A549 (cell line): ENCODE measurements around the gene TRIM37. TPM values are rescaled to one million over a fixed set of nuclear protein-coding genes. Genes with fewer than 3 reads are reported as not detected.

Experiments
- ATAC-seq, 2 experiments: fragments of 200-7000 bp in 1 of 2; fragments of >200 bp in 1 of 2; cut with Nextera tagmentation in 1 of 2; cut with Tn5 transposase in 1 of 2; 3 replicates each; pipeline versions ENCODE4 v1.8.0 to v1.9.1; 2018 to 2020; ENCODE audit warnings: mild to moderate bottlenecking in 1 of 2, moderate library complexity in 1 of 2
- CTCF ChIA-PET: fragments of 300-600 bp; sonication (Branson Sonifier 250); formaldehyde crosslinking; extraction: SDS; loops from one replicate; lab custom pipeline; 2021; ENCODE audit warnings: antibody characterized with exemption, inconsistent platforms; lab: Yijun Ruan, JAX
- POLR2A ChIA-PET: fragments of 350-600 bp; formaldehyde crosslinking; extraction: SDS; loops from one replicate; lab custom pipeline; 2021; ENCODE audit warnings: antibody characterized with exemption, inconsistent platforms; lab: Yijun Ruan, JAX
- DNase-seq, 2 experiments: peaks; one replicate each; pipeline versions ENCODE4 v3.0.0 to v3.0.0-alpha.2; 2011 to 2016; ENCODE audit warnings: low read depth in 1 of 2, low spot score in 1 of 2
- FAIRE-seq: peaks from 2 replicates; lab custom pipeline; 2011; peaks lifted over from hg19 to GRCh38; lab: Jason Lieb, UNC
- H3K27ac ChIP-seq, 2 experiments: fragments of >200 bp; sonication (Bioruptor Twin); formaldehyde crosslinking; 3 replicates each; pipeline ENCODE4 v1.5.1; 2016 to 2017
- H3K4me1 ChIP-seq: fragments of >200 bp; sonication (Bioruptor Twin); formaldehyde crosslinking; 3 replicates; pipeline ENCODE4 v1.6.1; 2016
- H3K4me2 ChIP-seq: fragments of >200 bp; sonication (Bioruptor Twin); formaldehyde crosslinking; 3 replicates; pipeline ENCODE4 v1.6.1; 2016
- H3K4me3 ChIP-seq: fragments of >200 bp; sonication (Bioruptor Twin); formaldehyde crosslinking; 3 replicates; pipeline ENCODE4 v1.5.1; 2016
- H3K9me3 ChIP-seq: fragments of >200 bp; sonication (Bioruptor Twin); formaldehyde crosslinking; 3 replicates; pipeline ENCODE4 v1.6.1; 2016
- BHLHE40 ChIP-seq: IDR thresholded peaks from 2 replicates; pipeline ENCODE4 v1.6.1; 2012; ENCODE audit warnings: low read depth, low read length, inconsistent platforms
- CBX2 ChIP-seq: fragments of 200-600 bp; sonication (generic); IDR thresholded peaks from 2 replicates; pipeline ENCODE4 v1.6.1; 2016; ENCODE audit warnings: low read depth, mild to moderate bottlenecking, borderline replicate concordance
- CHD4 ChIP-seq: fragments of 200-600 bp; sonication (generic); IDR thresholded peaks from 2 replicates; pipeline ENCODE4 v1.6.1; 2016; ENCODE audit warnings: antibody characterized with exemption, mild to moderate bottlenecking, borderline replicate concordance
- EHMT2 ChIP-seq: fragments of 200-600 bp; sonication (generic); IDR thresholded peaks from 2 replicates; pipeline ENCODE4 v1.6.1; 2016; ENCODE audit warnings: antibody characterized with exemption, low read depth, mild to moderate bottlenecking, moderate library complexity
- EP300 ChIP-seq, 2 experiments: fragments of >200 bp; sonication (Bioruptor Twin); formaldehyde crosslinking; IDR thresholded peaks; 2 replicates in 1 of 2; 3 replicates in 1 of 2; pipeline ENCODE4 v1.6.1; 2016 to 2017
- FOSL2 ChIP-seq, 2 experiments: fragments of 450-650 bp in 1 of 2; fragments of >200 bp in 1 of 2; sonication (Bioruptor Twin) in 1 of 2; formaldehyde crosslinking; IDR thresholded peaks; 2 replicates each; pipeline versions ENCODE4 v1.5.0 to v1.6.1; 2016 to 2020; ENCODE audit warnings: mild to moderate bottlenecking in 1 of 2, moderate library complexity in 1 of 2
- HDAC2 ChIP-seq: fragments of 200-600 bp; sonication (generic); IDR thresholded peaks from 2 replicates; pipeline ENCODE4 v1.6.1; 2016
- JUN ChIP-seq, 2 experiments: fragments of >200 bp; sonication (Bioruptor Twin); formaldehyde crosslinking; IDR thresholded peaks; 2 replicates in 1 of 2; 3 replicates in 1 of 2; pipeline ENCODE4 v1.6.1; 2016 to 2017
- JUNB ChIP-seq: fragments of >200 bp; sonication (Bioruptor Twin); formaldehyde crosslinking; IDR thresholded peaks from 2 replicates; pipeline ENCODE4 v1.6.1; 2016
- MAFK ChIP-seq: fragments of 450-650 bp; IDR thresholded peaks from 2 replicates; pipeline ENCODE4 v1.6.1; 2014; ENCODE audit not compliant: partially characterized antibody
- MAZ ChIP-seq: fragments of 150-350 bp; IDR thresholded peaks from 2 replicates; pipeline ENCODE4 v1.6.1; 2014; ENCODE audit warnings: antibody characterized with exemption, low read depth, low read length, borderline replicate concordance
- MYC ChIP-seq: IDR thresholded peaks from 2 replicates; pipeline ENCODE4 v1.6.1; 2012; ENCODE audit warnings: mild to moderate bottlenecking, inconsistent platforms, low read length, improper control_type of control experiment, borderline replicate concordance
- NR3C1 ChIP-seq: fragments of >200 bp; sonication (Bioruptor Twin); formaldehyde crosslinking; IDR thresholded peaks from 3 replicates; pipeline ENCODE4 v1.6.1; 2017
- PHF8 ChIP-seq: fragments of 200-600 bp; sonication (generic); IDR thresholded peaks from 2 replicates; pipeline ENCODE4 v1.6.1; 2016; ENCODE audit warnings: low read depth, mild to moderate bottlenecking, antibody characterized with exemption, moderate library complexity, borderline replicate concordance
- POLR2AphosphoS2 ChIP-seq: conservative IDR thresholded peaks from 2 replicates; pipeline ENCODE4 v1.6.1; 2012; ENCODE audit warnings: low read length, improper control_type of control experiment, inconsistent platforms
- RCOR1 ChIP-seq: fragments of 150-350 bp; IDR thresholded peaks from 2 replicates; pipeline ENCODE4 v1.6.1; 2014; ENCODE audit warnings: antibody characterized with exemption, low read length, low read depth
- RNF2 ChIP-seq: fragments of 200-600 bp; sonication (generic); IDR thresholded peaks from 2 replicates; pipeline ENCODE4 v1.6.1; 2016; ENCODE audit warnings: low read depth, mild to moderate bottlenecking, antibody characterized with exemption, moderate library complexity, borderline replicate concordance
- SMC3 ChIP-seq: fragments of >200 bp; sonication (Bioruptor Twin); formaldehyde crosslinking; IDR thresholded peaks from 3 replicates; pipeline ENCODE4 v1.6.1; 2018; ENCODE audit warnings: inconsistent platforms
- SREBF2 ChIP-seq: fragments of 450-650 bp; IDR thresholded peaks from 2 replicates; pipeline ENCODE4 v1.6.1; 2014; ENCODE audit warnings: mild to moderate bottlenecking, moderate library complexity
- TP53 ChIP-seq: fragments of 250-450 bp; sonication (Bioruptor Pico); IDR thresholded peaks from 2 replicates; pipeline ENCODE4 v1.5.0; 2021; ENCODE audit warnings: mild to moderate bottlenecking, moderate library complexity
- ZFP36 ChIP-seq: fragments of 450-650 bp; IDR thresholded peaks from 2 replicates; pipeline ENCODE4 v1.6.1; 2014; ENCODE audit warnings: borderline replicate concordance; ENCODE audit not compliant: partially characterized antibody
- ZNF302 ChIP-seq: fragments of 250-450 bp; sonication (Bioruptor Pico); IDR thresholded peaks from 2 replicates; pipeline ENCODE4 v1.9.0; 2021; ENCODE audit warnings: inconsistent platforms, mild to moderate bottlenecking, moderate library complexity
- WGBS: methylation state at CpG from one replicate; pipeline ENCODE4 v1.1.6; 2017; ENCODE audit errors: missing lambda C conversion rate; 5-methylcytosine and 5-hydroxymethylcytosine counted together
- polyA plus RNA-seq, 4 experiments: library from polyadenylated mRNA; depleted of rRNA in 3 of 4; stranded (reverse); fragments of >200 nt; fragmentation: RNase III in 1 of 4; extraction: RNeasy Plus Mini Kit Qiagen cat#74134 plus additional on column Dnase treatment in 1 of 4; gene quantifications; 2 replicates in 3 of 4; 3 replicates in 1 of 4; pipeline ENCODE4 v1.2.3, GENCODE V29; 2011 to 2017
- TF ChIP-seq, protein P1 (sequence below): fragments of 250-450 bp; sonication (Bioruptor Pico); IDR thresholded peaks from 2 replicates; pipeline ENCODE4 v1.5.0; 2021; ENCODE audit warnings: mild to moderate bottlenecking, moderate library complexity, borderline replicate concordance
- TF ChIP-seq, protein P2 (sequence below): fragments of 250-450 bp; sonication (Bioruptor Pico); IDR thresholded peaks from 2 replicates; pipeline ENCODE4 v1.5.0; 2020; ENCODE audit warnings: low read depth, mild to moderate bottlenecking, moderate library complexity
- TF ChIP-seq, protein P3 (sequence below): IDR thresholded peaks from 2 replicates; pipeline ENCODE4 v1.6.1; 2012; ENCODE audit warnings: low read depth, borderline replicate concordance
- TF ChIP-seq, protein P4 (sequence below): IDR thresholded peaks from 2 replicates; pipeline ENCODE4 v1.6.1; 2012
- TF ChIP-seq, protein P5 (sequence below): fragments of 450-650 bp; IDR thresholded peaks from 2 replicates; pipeline ENCODE4 v1.6.1; 2014; ENCODE audit warnings: antibody characterized with exemption
- TF ChIP-seq, protein P6 (sequence below): fragments of >200 bp; sonication (Bioruptor Twin); formaldehyde crosslinking; IDR thresholded peaks from 2 replicates; pipeline ENCODE4 v1.6.1; 2016
- TF ChIP-seq, protein P7 (sequence below): fragments of 200-600 bp; sonication (generic); IDR thresholded peaks from 2 replicates; pipeline ENCODE4 v1.6.1; 2016; ENCODE audit warnings: antibody characterized with exemption, mild to moderate bottlenecking, moderate library complexity
- TF ChIP-seq, protein P8 (sequence below): IDR thresholded peaks from 2 replicates; pipeline ENCODE4 v1.6.1; 2012

TRIM37 gene
- polyA plus RNA-seq, 2 of the 4 experiments (the other 2 are of a cell fraction): 29.4 to 56.3 TPM

DNA sequence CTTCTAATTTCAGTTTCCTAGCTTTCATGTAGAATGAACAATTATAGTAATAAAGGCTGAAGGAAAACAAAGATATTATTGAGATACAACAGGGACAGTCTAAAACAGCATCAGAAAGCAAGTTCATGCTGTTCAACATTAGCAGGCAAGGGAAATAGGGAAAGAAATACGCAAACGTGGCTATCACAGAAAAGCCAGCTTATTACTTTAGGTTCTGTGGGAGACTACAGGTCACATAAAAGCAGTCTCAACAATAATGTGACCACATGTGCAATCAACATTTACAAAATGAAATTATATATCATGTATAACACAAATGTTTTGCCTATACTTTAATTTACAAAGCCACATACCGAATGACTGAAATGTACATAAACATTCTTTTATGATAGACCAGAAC lies 4.9 kb upstream of the TRIM37 start:
- Histone ChIP-seq H3K9me3 (no peaks in the 10 kb centered on the region), H3K27ac (no peak overlapping the region), H3K4me3 (no peak overlapping the region), H3K4me1 (peaks cover 4% of the 10 kb centered on the region; the same call in 2 of the 3 replicates), H3K4me2 (no peak overlapping the region)
- ATAC-seq (no peak), FAIRE-seq (no peak), DNase-seq (no peak)
- ChIA-PET POLR2A (no interaction called here), CTCF (interaction anchor here (1.0 to 3.1 kb wide), 3 partner anchors 11 to 55 kb away, joined by 3 to 13 read pairs (median 6); no protein-coding TSS in a partner anchor)
- TF ChIP-seq POLR2AphosphoS2 (no peak), ZFP36 (no peak), JUNB (no peak), MAFK (no peak), EP300 (IDR thresholded peaks at IDR 0.05) (no peak), CBX2 (no peak), MAZ (no peak), CHD4 (no peak), SREBF2 (no peak), EHMT2 (no peak), JUN (IDR thresholded peaks at IDR 0.05) (no peak), RNF2 (no peak)
- TF ChIP-seq, protein P1, sequence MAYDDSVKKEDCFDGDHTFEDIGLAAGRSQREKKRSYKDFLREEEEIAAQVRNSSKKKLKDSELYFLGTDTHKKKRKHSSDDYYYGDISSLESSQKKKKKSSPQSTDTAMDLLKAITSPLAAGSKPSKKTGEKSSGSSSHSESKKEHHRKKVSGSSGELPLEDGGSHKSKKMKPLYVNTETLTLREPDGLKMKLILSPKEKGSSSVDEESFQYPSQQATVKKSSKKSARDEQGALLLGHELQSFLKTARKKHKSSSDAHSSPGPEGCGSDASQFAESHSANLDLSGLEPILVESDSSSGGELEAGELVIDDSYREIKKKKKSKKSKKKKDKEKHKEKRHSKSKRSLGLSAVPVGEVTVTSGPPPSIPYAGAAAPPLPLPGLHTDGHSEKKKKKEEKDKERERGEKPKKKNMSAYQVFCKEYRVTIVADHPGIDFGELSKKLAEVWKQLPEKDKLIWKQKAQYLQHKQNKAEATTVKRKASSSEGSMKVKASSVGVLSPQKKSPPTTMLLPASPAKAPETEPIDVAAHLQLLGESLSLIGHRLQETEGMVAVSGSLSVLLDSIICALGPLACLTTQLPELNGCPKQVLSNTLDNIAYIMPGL (CRISPR knock-in tag): no peak
- TF ChIP-seq, protein P2, sequence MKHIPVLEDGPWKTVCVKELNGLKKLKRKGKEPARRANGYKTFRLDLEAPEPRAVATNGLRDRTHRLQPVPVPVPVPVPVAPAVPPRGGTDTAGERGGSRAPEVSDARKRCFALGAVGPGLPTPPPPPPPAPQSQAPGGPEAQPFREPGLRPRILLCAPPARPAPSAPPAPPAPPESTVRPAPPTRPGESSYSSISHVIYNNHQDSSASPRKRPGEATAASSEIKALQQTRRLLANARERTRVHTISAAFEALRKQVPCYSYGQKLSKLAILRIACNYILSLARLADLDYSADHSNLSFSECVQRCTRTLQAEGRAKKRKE (CRISPR knock-in tag): no peak
- TF ChIP-seq, protein P3, sequence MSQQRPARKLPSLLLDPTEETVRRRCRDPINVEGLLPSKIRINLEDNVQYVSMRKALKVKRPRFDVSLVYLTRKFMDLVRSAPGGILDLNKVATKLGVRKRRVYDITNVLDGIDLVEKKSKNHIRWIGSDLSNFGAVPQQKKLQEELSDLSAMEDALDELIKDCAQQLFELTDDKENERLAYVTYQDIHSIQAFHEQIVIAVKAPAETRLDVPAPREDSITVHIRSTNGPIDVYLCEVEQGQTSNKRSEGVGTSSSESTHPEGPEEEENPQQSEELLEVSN: no peak
- WGBS: 87% methylated on average over 3 of the region's 3 CpGs

DNA sequence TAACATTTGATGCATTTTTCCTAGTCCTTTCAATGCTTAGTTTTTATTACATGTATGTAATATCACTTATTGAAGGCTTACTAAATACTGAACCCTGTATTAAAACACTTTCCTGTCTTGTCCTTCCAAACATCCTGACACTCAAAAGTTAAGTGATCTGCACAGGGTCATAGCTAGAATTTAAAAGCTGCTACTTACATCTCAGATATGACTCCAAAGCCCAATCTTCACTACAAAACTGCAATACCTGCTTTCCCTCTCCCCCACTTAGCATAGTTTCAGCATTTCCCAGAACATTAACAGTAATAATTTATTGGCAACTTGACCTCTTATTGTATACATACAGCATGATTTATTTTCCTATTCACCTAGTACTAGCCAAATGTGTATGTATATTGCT lies 4.3 kb upstream of the TRIM37 start:
- peaks cover 4% of the 10 kb centered on the region; the same call in 2 of the 3 replicates for H3K4me1 ChIP-seq
- no peaks in the 10 kb centered on the region for H3K9me3 ChIP-seq
- no peak for ATAC-seq
- ChIA-PET POLR2A (no interaction called here), CTCF (interaction anchor here (1.0 to 3.1 kb wide), 3 partner anchors 12 to 55 kb away, joined by 3 to 13 read pairs (median 6); no protein-coding TSS in a partner anchor)
- H3K27ac ChIP-seq: no peak overlapping the region
- no peak for FAIRE-seq
- no peak for TF ChIP-seq FOSL2 (IDR thresholded peaks at IDR 0.05)
- TF ChIP-seq FOSL2 (CRISPR knock-in tag; IDR thresholded peaks at IDR 0.05): no peak
- TF ChIP-seq, protein P4, sequence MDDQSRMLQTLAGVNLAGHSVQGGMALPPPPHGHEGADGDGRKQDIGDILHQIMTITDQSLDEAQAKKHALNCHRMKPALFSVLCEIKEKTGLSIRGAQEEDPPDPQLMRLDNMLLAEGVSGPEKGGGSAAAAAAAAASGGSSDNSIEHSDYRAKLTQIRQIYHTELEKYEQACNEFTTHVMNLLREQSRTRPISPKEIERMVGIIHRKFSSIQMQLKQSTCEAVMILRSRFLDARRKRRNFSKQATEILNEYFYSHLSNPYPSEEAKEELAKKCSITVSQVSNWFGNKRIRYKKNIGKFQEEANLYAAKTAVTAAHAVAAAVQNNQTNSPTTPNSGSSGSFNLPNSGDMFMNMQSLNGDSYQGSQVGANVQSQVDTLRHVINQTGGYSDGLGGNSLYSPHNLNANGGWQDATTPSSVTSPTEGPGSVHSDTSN: no peak
- no peak for TF ChIP-seq SMC3
- no peak for TF ChIP-seq HDAC2
- TF ChIP-seq, protein P5, sequence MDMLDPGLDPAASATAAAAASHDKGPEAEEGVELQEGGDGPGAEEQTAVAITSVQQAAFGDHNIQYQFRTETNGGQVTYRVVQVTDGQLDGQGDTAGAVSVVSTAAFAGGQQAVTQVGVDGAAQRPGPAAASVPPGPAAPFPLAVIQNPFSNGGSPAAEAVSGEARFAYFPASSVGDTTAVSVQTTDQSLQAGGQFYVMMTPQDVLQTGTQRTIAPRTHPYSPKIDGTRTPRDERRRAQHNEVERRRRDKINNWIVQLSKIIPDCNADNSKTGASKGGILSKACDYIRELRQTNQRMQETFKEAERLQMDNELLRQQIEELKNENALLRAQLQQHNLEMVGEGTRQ: no peak
- TF ChIP-seq, protein P6, sequence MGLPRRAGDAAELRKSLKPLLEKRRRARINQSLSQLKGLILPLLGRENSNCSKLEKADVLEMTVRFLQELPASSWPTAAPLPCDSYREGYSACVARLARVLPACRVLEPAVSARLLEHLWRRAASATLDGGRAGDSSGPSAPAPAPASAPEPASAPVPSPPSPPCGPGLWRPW: no peak
- TF ChIP-seq TP53 (CRISPR knock-in tag): no peak
- no peak for TF ChIP-seq RCOR1
- TF ChIP-seq JUNB: no peak
- no peak for TF ChIP-seq MYC
- no peak for TF ChIP-seq NR3C1
- no peak for TF ChIP-seq PHF8
- no peak for TF ChIP-seq MAZ
- TF ChIP-seq, protein P7, sequence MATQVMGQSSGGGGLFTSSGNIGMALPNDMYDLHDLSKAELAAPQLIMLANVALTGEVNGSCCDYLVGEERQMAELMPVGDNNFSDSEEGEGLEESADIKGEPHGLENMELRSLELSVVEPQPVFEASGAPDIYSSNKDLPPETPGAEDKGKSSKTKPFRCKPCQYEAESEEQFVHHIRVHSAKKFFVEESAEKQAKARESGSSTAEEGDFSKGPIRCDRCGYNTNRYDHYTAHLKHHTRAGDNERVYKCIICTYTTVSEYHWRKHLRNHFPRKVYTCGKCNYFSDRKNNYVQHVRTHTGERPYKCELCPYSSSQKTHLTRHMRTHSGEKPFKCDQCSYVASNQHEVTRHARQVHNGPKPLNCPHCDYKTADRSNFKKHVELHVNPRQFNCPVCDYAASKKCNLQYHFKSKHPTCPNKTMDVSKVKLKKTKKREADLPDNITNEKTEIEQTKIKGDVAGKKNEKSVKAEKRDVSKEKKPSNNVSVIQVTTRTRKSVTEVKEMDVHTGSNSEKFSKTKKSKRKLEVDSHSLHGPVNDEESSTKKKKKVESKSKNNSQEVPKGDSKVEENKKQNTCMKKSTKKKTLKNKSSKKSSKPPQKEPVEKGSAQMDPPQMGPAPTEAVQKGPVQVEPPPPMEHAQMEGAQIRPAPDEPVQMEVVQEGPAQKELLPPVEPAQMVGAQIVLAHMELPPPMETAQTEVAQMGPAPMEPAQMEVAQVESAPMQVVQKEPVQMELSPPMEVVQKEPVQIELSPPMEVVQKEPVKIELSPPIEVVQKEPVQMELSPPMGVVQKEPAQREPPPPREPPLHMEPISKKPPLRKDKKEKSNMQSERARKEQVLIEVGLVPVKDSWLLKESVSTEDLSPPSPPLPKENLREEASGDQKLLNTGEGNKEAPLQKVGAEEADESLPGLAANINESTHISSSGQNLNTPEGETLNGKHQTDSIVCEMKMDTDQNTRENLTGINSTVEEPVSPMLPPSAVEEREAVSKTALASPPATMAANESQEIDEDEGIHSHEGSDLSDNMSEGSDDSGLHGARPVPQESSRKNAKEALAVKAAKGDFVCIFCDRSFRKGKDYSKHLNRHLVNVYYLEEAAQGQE: no peak
- TF ChIP-seq, protein P8, sequence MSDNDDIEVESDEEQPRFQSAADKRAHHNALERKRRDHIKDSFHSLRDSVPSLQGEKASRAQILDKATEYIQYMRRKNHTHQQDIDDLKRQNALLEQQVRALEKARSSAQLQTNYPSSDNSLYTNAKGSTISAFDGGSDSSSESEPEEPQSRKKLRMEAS: no peak
- TF ChIP-seq BHLHE40: no peak
- TF ChIP-seq ZNF302 (CRISPR knock-in tag): no peak
- TF ChIP-seq, all 56 proteins: peak for 0
- Histone ChIP-seq H3K4me2 (no peak overlapping the region), H3K4me3 (no peak overlapping the region)
- no peak for DNase-seq
